ENCODE data around the gene CDS2.

Gene CDS2

DNA sequence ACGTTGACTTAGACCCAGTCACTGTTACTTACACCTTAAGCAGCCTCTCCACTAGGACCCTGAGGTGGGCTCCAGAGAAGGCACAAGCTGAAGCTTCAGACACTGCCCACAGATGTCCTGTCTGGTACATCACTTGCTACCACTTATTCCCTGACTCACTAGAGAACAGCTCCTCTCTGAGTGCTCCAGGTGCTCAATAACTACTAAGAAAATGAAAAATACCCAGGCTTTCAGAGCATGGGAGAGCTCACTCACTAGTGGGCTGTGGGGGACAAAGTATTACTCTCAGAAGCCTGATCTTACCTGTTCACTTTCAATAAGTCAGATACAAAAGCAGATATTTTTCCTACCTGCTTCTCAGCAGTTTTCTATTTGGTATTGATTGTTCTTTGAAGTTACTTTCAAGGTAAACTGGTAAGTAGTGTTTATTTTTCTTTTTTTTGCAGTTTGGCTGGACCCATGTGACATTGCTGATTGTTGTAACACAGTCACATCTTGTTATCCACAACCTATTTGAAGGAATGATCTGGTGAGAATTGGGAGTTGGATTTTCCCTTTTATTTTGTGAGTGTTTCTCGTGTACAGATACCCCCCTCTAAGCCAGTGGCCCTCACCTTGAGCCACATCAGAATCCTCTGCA is 55.9 kb downstream of the CDS2 start:
- DNase-seq, result no peak

DNA sequence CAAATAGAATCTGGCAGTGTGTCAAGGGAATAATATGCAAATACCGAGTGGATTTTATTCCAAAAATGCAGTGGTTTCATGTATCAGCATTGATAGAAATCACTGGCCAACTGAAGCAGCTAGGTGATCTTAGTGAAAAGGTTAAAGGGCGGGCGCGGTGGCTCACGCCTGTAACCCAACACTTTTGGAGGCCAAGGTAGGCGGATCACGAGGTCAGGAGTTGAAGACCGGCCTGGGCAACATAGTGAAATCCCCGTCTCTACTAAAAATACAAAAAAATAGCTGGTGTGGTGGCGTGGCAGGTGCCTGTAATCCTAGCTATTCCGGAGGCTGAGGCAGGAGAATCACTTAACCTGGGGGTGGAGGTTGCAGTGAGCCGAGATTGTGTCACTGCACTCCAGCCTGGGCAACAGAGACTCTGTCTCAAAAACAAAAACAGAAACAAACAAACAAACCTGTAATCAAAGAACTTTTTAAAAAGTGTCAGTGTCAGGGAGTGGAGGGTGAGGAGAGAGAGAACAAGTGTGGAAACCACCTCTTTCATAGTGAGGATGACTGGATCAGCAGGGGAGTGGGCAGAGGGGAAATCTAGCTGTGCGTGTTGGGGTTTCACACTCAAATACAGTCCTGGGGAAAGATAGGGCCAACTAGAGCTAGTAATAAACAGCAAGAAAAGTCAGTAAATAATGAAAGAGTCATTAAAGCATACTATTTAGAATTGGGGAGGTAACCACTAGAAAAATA is 57.1 kb downstream of the CDS2 start:
- DNase-seq, result no peak

- no peak for DNase-seq
Measured at GRCh38 chr20:5184684-5185083, 57.9 kb downstream of the CDS2 start.

GRCh38 chr20:5187122-5187521 is 60.3 kb downstream of the CDS2 start:
- no peak for DNase-seq

DNA sequence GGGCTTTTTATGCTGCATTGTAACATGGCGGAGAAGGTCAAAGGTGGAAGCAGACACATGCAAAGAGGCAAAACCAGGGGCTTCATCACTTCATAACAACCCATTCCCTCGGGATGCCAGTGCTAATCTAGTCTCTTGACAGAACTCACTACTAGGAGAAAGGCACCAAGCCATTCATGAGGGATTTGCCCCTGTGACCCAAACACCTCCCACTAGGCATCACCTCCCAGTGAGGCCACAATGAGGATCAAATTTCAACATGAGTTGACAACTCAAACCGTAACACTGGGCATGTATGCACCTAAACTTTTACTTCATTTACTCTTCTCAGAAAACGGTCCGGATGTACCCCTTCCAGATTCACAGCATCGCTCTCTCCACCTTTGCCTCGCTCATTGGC is 61.9 kb downstream of the CDS2 start:
- no peak for DNase-seq

- no peak for DNase-seq
Measured at GRCh38 chr20:5189917-5190316, 63.1 kb downstream of the CDS2 start.

DNA sequence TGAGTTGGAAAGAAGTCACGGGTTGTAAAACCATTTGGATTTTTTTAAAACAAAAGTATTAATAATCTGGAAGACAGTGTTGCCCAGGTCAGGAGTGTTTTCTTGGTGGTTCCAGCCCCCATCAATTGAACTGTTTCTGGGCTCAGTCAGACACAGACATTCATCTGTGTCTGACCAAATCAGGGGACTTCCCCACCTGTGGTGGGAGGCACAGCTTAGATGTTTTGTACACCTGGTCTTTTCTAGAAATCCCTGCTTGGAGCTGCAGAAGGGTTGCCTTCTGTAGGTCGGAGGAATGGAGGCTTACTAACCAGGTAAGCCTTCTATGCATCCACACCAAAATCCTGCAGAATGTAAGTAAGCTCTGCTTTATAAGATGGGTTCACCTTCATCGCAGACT is 63.6 kb downstream of the CDS2 start:
- no peak for DNase-seq

DNA sequence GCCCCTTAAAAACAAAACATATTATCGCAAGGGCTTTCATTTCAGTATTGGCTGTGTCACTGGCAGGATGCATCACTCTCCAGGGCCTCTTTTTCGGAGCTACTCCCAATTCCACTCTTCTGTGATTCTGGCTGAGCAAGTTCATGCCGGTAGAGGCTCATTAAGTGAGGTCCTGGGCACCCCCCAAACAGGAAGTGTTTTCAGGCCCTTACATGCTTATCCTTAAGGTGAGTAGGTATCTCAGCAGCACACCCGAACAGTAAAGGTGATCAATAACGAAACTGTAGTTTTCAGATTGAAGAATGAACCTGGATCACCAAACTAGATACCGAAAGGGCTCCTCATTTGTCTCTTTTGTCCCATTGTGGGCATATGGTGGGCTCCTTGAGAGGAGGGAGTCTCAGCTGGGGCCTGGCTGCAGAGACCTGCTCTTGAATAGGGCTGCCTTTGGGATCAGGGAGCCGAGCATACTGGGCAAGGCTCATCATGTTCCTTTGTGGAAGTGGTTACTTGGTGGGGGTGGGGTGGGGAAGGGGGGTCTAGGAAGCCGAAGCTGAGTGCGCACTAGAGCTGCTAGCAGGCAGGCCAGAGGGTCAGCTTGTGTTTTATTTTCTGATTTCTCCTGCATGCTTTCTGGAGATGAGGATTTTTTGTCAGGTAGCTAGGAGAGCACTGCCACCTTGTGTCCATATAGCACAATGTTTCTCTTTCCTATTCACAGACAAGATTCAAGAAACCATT is 65.2 kb downstream of the CDS2 start:
- DNase-seq, result peak; percentile 64 to 70

DNA sequence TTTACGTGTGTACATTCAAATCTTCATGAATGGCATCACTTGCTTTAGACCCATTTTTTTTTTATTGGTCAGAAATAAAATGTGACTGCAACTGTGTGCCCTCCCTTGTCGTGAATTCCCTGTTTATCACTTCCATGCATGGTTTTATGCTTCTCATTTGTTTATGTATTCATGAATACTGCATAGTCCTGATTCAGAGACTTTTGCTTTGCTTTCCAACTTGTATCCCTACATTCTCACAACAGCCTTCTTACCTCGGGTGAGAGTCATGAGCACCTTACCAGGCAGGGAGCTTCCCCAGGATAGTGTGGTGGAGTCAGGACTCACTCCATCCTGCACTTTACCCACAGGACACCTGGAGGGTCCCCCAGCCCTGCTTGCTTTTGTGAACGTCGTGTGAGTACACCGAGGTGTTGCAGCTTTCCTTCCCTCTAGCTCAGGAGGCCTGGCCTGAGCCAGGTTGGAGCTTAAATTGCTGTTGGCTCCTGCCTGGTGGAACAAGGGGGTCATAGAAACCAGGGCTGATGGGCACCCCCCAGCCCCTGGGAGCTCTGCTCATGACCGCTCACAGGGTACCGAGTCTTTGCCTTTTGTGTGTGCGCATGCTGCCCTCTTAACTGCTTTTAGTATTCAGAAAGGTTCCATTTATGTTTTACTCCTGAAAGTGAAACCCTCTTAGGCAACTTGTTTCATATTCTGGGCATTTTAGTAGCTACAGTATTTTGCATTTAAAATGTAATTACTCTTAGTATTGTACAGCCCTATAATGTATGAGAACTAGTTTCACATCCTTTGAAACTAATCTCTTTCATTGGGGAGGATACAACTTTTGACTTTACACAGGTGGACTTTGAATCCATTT is 66.0 kb downstream of the CDS2 start:
- no peak for DNase-seq

- DNase-seq, result no peak
Measured at GRCh38 chr20:5195655-5196054, 68.8 kb downstream of the CDS2 start.

GRCh38 chr20:5196149-5196548 is 69.3 kb downstream of the CDS2 start:
- DNase-seq, result no peak

DNA sequence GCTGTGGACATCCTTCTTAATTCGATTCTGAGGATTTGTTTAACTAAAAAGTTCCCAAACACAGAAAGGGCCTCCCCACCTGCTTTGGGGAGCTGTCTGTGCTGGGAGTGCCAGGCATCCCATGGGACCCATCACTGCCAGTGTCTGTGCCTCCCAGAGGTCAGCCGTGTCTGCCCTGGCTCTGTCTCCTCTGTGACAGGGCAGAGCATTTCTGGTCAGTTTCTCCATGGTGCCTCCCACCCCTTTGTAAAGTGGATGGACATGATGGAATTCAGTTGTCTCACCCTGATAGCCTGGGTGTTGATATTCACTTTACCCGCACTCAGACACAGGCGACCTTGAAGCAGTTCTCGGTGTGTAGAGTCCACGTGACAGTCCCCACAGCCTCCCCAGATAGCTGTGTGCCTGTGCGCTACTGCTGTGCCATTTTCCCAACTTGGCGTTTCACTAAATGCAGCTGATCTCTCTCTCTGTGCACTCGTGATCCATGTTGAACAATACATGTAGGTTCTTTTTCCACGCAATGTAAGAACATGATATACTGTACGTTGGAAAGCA is 70.5 kb downstream of the CDS2 start:
- no peak for DNase-seq

DNA sequence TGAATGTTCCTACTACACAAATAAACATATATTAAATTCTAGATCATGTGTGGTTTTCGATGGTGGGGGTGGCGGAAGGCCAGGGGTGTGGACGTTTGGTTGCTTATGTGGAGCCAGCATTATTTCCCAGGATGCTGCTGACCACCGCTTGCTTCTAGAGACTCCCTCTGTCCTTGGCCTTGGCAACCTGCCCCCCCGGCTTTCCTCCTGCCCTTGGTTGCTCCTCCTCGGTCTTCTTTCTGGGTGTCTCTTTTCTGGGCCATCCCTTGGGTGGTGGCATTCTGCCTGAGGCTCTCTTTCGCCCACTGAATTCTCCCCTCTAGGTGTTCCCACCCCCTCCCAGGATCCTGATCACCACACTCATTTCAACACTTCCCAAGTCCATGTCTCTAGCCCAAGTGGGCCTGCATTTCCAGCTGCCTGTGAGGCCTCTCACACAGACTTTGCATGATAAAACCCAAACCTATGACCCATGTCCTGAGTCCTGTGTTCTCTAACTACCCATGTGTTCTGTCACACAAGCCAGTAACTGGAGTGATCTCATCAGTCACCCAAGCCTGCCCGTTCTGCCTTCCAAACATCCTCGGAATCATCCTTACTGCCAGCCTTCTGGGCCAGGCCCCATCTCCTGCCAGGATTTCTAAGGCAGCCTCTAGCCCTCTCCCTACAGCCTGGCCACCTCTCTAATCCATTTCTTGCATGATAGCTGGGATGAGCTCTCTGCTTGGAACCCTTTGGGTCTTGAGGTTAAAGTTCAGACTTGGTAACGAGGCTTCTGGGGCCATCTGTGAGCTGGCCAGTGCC is 71.2 kb downstream of the CDS2 start:
- no peak for DNase-seq

DNA sequence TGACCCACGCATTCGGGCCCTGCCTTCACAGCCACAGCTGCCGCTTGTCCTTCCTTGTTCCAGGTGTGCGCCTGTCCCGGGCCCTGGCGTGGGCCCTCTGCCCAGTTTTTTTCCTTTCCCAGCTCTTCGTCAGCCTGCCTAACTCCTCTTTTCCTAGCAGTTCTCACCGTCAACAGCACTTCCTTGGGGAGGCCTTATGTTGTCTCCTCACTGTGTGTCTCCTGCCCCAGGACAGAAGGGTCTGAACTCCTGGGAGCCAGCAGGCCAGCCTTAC is 71.8 kb downstream of the CDS2 start:
- DNase-seq, result no peak

DNA sequence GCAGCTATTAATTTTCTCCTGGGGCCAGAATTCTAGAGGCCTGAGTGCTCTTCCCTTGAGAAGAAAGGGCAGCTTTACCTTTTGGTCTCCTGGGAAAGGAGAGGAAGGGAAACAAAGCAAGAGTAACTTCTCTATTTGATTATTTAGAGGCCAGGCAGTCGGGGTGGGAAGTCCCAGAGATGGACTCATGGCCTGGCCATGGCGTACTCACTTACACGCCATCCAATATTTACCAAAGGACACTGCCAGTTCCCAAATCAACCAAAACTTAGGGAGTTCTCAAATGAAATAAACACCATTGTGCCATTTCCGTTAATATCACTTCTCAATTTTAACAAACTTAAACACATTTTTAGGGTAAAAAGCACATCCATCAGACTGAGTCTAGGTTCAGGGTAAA is 76.6 kb downstream of the CDS2 start:
- DNase-seq, result no peak

- peak; percentile 71 to 82 for DNase-seq
Measured at GRCh38 chr20:5205348-5206210, 78.8 kb downstream of the CDS2 start.

DNA sequence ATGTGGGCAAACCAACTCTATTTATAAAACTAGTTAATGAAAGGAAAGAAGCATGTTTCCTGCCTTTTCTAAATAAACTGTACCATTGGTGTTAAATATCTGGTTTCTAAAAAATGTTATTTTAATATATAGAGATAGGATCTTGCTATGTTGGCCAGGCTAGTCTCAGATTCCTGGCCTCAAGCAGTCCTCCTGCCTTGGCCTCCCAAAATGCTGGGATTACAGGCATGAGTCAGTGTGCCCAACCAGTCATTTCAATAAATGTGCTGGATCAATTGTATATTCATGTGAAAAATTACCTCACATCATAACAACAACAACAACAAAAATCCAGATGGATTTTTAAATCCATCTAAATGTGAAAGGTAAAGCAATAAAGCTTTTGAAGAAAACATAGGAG is 80.3 kb downstream of the CDS2 start:
- DNase-seq, result no peak

DNA sequence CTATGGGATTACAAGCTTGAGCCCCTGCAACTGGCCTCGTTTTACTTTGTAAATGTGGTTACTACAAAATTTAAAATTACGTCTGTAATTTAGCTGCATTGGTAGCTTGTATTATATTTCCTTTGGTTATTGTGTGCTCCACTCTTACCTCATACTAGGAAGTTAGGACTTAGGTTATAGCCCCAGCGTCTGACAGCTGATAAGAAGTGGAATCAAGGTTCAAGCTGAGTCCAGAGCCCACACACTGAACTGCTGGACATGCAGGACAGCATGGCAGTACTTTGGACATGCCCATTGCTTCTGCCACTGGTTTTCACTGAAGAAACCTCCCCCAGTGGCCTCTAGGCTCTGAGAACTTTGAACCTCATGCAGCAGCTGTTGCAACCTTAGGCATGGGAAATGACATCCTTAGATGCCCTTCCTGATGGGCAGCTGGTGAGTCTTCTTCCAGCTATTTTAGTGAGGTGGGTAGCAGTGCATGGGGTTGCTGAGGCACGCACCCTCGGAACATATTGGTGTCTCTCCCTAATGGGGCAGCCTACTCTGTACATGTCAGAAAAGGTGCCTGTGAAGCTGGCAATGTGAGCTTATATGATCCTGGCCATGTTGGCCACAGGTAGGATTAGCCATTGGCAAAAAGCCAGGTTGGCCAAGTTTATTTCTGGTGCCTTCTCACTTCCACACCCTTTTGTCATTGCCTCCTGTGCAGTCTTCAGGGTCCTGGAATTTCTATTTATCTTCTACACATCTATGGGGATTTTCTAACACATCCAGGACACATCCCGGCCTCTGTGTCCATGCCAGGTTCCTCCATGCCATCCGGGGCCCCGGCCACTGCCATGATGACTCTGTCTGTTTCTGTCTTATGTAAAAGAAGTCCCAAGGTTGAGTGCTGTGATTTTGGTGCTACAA is 85.3 kb downstream of the CDS2 start:
- DNase-seq, result no peak

DNA sequence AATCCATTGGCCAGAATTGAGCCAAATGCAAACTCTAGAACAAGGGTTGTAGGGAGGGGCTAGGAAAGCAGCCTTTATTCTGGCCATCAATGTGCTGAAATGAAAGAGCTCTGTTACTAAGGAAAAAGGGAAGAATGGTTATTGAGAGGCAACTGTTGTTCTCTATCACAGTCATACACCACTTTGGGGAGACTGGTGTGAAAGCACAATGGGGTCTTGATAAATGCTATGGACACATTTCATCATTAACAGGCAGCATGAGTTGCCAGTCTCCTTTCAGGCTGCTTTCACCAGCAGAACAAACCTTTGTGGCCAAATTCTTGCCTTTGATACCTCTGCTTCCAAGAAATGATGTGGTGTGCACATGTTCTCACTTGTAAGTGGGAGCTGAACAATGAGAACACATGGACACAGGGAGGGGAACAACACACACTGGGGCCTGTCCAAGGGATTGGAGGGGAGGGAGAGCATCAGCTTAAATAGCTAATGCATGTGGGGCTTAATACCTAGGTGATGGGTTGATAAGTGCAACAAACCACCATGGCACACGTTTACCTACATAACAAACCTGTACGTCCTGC is 86.2 kb downstream of the CDS2 start:
- no peak for DNase-seq

DNA sequence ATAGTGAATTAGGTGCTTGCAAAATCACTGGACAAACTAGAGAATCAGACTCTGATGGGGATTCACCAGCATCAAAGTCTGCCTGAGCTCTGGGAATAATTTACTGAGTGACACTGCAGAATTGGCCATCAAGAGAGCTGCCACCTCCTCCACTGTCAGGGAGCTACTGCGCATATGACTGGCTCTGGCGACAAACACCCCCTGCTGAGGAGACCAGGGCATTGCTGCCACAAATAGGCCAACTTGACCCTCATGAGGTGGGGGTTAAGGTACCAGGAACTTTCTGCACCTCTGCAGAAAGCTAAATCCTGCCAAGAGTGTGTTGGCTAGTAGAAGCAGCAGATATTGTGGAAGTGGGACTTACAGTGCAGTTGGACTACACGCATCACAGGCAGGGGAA is 88.0 kb downstream of the CDS2 start:
- no peak for DNase-seq

Data from SHP77 (cell line).